ENCODE data around the gene PDZRN4.

PDZRN4 gene

DNA sequence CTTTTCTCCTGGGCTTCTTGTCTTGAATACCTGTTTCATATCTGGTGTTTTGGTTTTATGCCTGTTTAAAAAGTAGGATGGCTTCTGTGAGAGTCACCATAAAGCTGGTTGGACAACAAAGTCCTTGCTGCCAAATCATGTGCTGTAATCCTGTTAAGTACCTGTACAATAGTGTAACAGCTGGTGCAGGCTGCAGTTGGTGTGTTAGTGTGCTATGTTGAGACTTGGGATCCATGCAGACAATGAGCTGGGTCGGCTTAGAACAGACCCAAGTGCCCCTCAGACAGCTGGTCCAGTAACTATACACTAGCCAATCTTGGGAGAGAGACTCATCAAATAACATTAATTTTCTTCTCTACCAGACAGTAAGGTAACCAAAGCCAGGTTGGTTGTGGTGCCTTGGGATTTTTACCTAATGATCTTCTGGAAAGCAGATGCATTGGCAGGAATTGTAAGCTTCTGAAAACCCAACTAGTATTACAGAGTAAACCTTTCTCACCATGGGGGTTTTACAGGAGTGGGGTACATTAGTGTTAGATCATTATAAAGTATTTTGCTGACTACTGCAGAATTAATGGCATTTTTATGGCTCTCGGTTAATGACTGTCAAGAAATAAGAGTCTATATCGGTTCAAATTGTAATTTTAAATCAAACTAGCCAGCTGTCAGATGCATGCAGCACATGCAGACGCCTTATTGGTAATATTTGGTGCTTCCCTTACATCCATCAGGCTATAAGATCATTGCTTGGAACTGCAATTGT is 231.2 kb downstream of the PDZRN4 start:
- H3K27me3 Mint-ChIP-seq = peaks cover 2% of the 10 kb centered on the region

DNA sequence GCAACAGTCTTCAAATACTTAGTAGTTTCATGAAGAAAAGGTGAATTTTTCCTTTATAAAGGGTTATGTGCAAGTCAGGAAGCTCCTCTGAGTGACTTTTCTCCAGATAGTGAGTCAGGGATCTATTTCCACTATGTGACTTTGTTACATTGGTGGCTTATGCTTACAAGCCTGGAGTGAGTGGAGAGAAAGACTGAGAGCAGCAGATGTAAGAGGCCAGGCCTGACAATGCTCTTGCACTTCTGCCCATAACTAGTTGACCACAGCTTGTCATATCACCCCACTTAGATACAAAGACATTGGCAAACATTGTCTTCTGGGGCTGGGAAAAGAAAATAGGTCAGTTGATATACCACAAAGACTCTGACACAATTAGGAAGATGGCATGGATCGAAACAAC is 236.5 kb downstream of the PDZRN4 start:
- no peaks in the 10 kb centered on the region for H3K36me3 Mint-ChIP-seq
- H3K27ac Mint-ChIP-seq = no peak overlapping the region
- no peak overlapping the region for H3K4me3 Mint-ChIP-seq
- no peaks in the 10 kb centered on the region for H3K4me1 Mint-ChIP-seq (ENCODE audit: low read depth)
- H3K27me3 Mint-ChIP-seq = peaks cover 2% of the 10 kb centered on the region
- no peaks in the 10 kb centered on the region for H3K9me3 Mint-ChIP-seq (ENCODE audit: low read depth)

More for the DNA sequence above, 231.2 kb downstream of the PDZRN4 start:
- Mint-ChIP-seq H3K27ac (no peak overlapping the region), H3K9me3 (ENCODE audit: low read depth) (no peaks in the 10 kb centered on the region), H3K36me3 (no peaks in the 10 kb centered on the region), H3K4me3 (no peak overlapping the region), H3K4me1 (ENCODE audit: low read depth) (no peaks in the 10 kb centered on the region)

DNA sequence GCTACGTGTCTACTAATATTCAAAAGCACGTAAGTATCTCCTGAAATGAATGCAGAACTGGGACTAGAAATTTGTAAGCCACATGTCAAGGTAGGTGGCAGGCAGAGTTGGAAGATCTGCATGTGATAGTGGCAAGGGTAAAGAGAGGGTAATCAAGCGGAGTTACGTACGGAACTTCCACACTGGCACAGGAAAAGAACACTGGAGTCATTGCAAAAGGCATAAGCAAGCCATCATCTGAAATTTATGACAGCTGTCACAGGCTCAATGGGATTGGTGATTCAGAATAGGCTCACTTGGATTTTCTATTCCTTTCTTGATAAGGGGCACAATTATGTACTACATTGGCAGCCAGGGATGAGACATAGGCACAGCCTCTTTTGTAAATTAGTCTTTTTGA is 245.3 kb downstream of the PDZRN4 start:
- H3K9me3 Mint-ChIP-seq (ENCODE audit: low read depth) = no peaks in the 10 kb centered on the region
- no peaks in the 10 kb centered on the region for H3K36me3 Mint-ChIP-seq
- H3K27ac Mint-ChIP-seq = no peak overlapping the region
- no peak overlapping the region for H3K4me3 Mint-ChIP-seq
- peaks cover 3% of the 10 kb centered on the region for H3K27me3 Mint-ChIP-seq
- H3K4me1 Mint-ChIP-seq (ENCODE audit: low read depth) = no peaks in the 10 kb centered on the region

DNA sequence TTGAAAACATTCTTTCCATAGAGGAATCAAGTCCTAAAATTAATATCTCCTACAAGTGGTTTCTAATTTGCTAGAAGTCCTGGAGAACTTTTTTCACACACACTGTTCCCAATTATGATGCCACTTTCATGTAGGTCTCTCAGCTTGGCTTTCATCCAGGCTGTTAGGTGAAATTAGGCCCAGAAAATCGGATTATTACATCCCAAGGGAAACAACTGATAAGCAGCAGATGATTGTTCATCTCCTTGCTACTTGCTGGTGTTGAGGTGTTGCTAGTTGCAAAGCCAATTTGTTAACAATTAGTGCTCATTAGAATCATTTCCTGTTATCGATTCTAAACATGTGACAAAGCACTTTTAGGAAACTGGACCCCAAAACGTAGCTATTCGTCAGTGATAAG is 248.0 kb downstream of the PDZRN4 start:
- Mint-ChIP-seq H3K4me1 (ENCODE audit: low read depth) (no peaks in the 10 kb centered on the region), H3K9me3 (ENCODE audit: low read depth) (no peaks in the 10 kb centered on the region), H3K27ac (no peak overlapping the region), H3K27me3 (peaks cover 2% of the 10 kb centered on the region), H3K4me3 (no peak overlapping the region), H3K36me3 (no peaks in the 10 kb centered on the region)

DNA sequence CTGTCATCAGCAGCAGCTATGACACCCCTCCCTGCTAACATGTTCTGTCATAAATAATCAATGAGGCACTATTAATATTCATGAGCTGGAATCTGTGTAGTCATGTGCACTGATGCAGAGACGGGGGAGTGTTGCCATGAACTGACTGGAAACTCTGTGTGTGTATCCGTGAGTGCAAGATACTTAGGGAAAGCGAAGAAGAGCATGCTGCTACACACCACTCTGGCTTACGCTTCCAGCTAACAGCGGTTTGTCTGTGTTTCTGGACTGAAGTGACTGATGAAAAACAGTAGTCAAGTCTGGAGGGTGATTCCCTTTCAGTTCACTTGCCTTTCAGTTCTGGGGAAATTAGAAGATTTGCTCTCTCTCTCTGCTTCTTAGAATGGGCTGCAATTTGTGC is 249.4 kb downstream of the PDZRN4 start:
- H3K9me3 Mint-ChIP-seq (ENCODE audit: low read depth) = no peaks in the 10 kb centered on the region
- no peak overlapping the region for H3K27ac Mint-ChIP-seq
- peaks cover under 1% of the 10 kb centered on the region for H3K27me3 Mint-ChIP-seq
- H3K36me3 Mint-ChIP-seq = no peaks in the 10 kb centered on the region
- H3K4me3 Mint-ChIP-seq = no peak overlapping the region
- no peaks in the 10 kb centered on the region for H3K4me1 Mint-ChIP-seq (ENCODE audit: low read depth)

DNA sequence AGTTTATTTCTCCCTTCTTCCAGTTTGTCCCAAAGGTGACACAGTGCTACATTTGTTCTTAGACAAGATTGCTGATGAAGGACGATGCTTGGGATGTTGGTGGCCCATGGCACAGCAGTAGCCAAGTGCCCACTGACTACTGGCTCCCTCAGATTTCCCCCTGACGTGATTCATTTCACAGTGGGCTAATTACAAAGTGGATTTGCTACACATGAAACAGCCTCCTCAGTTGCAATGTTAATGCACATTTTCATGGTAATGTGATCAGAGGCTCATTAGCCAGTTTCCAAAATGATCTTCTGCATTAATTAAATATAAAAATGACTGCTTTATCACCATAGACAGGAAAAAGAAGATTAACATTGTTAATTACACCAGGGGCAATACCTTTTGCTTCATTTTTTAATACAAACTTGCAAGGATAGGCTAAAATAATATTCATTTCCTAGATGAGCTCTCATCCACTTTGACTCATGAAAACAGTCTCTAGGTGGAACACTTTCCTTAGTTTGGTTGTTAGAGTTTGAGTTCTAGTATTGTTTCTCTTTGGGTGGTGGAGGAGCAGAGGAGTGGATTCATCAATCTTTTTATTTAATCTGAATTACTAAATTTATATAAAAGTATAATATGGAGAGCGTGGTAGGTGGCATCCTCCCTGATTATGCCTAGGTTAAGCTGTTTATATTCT is 250.9 kb downstream of the PDZRN4 start:
- no peak overlapping the region for H3K27ac Mint-ChIP-seq
- H3K4me3 Mint-ChIP-seq = no peak overlapping the region
- H3K4me1 Mint-ChIP-seq (ENCODE audit: low read depth) = no peaks in the 10 kb centered on the region
- no peaks in the 10 kb centered on the region for H3K9me3 Mint-ChIP-seq (ENCODE audit: low read depth)
- no peaks in the 10 kb centered on the region for H3K27me3 Mint-ChIP-seq
- H3K36me3 Mint-ChIP-seq = no peaks in the 10 kb centered on the region

DNA sequence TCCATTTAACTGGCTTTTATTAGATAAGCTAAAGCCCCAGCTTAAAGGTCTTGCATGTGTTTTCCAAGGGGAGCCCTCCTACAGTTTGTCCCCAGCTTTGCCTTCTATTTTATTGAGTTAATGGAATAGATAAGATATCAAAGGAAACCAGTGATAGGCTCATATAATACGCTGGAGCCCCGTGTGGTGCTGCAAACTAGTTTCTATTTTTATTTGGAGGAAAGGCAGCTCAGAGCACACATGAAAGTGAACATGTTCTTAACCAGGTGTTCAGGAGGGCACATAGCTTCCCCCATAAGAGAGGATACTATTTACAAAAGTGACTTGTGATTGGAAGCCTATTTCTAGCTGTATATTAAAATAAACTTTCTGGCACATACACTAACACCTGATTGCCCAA is 251.7 kb downstream of the PDZRN4 start:
- Mint-ChIP-seq H3K9me3 (ENCODE audit: low read depth) (no peaks in the 10 kb centered on the region), H3K36me3 (no peaks in the 10 kb centered on the region), H3K27ac (no peak overlapping the region), H3K4me1 (ENCODE audit: low read depth) (no peaks in the 10 kb centered on the region), H3K4me3 (no peak overlapping the region), H3K27me3 (no peaks in the 10 kb centered on the region)

DNA sequence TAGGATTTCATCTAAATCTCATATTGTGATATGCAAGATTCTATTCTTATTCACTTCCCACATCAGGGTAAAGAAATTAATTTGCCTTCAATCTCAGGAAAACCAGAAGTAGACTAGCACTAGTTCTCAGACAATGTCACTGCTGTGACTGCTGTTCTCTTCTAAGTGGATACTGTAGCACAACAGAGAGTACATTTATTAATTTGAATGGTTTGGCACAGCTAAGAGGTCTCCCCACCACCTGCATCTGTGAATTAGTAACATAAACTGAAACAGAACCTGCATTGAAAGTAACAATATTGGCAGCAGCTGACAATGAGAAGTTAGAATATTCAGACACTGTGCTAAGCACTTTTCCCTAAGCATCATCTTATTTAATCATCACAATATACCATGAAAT is 253.1 kb downstream of the PDZRN4 start:
- no peak overlapping the region for H3K27ac Mint-ChIP-seq
- H3K4me3 Mint-ChIP-seq = no peak overlapping the region
- no peaks in the 10 kb centered on the region for H3K4me1 Mint-ChIP-seq (ENCODE audit: low read depth)
- no peaks in the 10 kb centered on the region for H3K27me3 Mint-ChIP-seq
- H3K9me3 Mint-ChIP-seq (ENCODE audit: low read depth) = no peaks in the 10 kb centered on the region
- H3K36me3 Mint-ChIP-seq = no peaks in the 10 kb centered on the region

DNA sequence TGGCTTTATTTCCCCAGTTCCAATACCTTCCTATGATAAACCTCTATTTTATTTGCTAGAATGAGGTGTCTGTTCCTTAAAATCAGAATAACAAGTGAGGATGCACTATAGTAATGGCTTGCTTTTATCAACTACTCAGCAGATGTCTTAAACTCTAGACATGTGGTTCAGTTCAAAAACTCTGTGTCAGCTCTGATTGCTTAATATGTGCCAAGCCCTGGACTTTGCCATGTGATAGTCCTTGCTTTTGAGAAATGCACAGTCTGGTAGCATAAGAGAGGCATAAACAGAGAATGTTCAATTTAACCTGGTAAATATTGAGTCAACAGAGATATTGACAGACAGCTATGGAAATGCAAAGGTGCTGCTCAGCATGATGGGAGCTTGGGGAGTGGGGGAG is 254.8 kb downstream of the PDZRN4 start:
- Mint-ChIP-seq H3K4me3 (no peak overlapping the region), H3K27me3 (no peaks in the 10 kb centered on the region), H3K27ac (no peak overlapping the region), H3K9me3 (ENCODE audit: low read depth) (no peaks in the 10 kb centered on the region), H3K36me3 (no peaks in the 10 kb centered on the region), H3K4me1 (ENCODE audit: low read depth) (no peaks in the 10 kb centered on the region)

DNA sequence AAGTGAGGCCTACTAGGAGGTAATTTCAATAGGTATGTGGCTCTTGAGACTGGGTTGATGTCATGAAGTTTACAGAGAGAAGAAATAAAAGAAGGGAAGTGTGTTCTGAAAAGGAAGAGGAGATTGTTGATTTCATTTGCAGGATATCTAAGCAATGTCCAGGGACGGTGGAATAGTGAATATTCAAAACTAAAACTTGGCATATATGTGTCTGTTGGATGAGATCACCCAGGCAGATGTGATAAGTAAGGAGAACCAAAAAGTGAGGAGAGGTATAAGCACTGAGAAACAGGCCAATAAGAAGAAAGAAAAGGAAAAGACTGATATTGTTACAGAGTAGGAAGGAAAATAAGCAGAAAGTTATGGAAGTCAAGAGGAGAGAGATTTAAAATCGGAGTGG is 255.6 kb downstream of the PDZRN4 start:
- H3K27ac Mint-ChIP-seq = no peak overlapping the region
- no peaks in the 10 kb centered on the region for H3K9me3 Mint-ChIP-seq (ENCODE audit: low read depth)
- no peaks in the 10 kb centered on the region for H3K36me3 Mint-ChIP-seq
- H3K4me1 Mint-ChIP-seq (ENCODE audit: low read depth) = no peaks in the 10 kb centered on the region
- H3K4me3 Mint-ChIP-seq = no peak overlapping the region
- no peaks in the 10 kb centered on the region for H3K27me3 Mint-ChIP-seq

DNA sequence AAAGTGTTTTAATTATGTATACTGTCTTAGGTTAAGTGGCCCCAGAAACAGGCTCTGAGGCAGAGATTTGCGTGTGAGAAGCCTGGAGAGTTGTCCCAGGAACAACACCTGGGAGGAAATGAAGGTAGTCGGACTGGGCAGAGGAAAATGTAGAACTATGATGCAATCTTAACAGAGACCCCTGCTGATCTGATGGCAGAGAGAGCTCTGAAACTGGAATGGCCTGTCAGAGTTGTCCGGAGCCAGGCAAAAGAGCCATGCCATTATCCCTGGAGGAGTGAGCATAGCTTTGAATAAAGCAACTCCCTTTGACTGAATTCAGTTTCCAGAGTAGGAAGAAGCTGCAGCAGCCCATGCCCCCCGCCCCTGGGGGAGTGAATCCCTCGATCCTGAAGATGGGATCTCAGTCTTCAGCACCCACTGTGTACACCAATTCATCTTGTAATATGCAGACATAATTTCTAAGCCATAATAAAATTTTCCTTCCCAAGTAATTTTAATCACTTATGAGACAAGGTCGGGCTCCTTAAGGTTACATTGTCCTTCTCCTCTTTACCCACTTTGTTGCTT is 264.8 kb downstream of the PDZRN4 start:
- Mint-ChIP-seq H3K4me3 (no peak overlapping the region), H3K9me3 (ENCODE audit: low read depth) (no peaks in the 10 kb centered on the region), H3K36me3 (no peaks in the 10 kb centered on the region), H3K27me3 (no peaks in the 10 kb centered on the region), H3K4me1 (ENCODE audit: low read depth) (no peaks in the 10 kb centered on the region), H3K27ac (no peak overlapping the region)

DNA sequence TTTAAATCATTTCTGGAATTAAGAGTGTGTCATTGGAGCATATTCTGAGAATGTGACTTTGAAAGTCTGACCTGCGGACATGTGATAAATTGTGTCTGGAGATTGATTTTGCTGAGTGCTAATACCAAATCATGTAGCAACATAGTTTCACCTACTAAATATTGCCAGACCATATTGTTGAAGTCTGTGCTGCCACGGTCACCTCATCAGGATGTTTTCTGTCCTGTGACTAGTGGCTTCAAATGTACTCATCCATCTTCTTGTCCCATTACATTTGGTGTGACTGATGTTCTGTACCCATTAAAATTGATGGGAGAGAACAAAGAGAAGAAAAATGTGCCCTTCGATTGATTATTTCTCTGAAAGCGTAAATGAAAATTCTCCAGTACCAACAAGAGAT is 265.3 kb downstream of the PDZRN4 start:
- no peak overlapping the region for H3K4me3 Mint-ChIP-seq
- H3K36me3 Mint-ChIP-seq = no peaks in the 10 kb centered on the region
- H3K9me3 Mint-ChIP-seq (ENCODE audit: low read depth) = no peaks in the 10 kb centered on the region
- no peaks in the 10 kb centered on the region for H3K27me3 Mint-ChIP-seq
- H3K27ac Mint-ChIP-seq = no peak overlapping the region
- H3K4me1 Mint-ChIP-seq (ENCODE audit: low read depth) = no peaks in the 10 kb centered on the region

DNA sequence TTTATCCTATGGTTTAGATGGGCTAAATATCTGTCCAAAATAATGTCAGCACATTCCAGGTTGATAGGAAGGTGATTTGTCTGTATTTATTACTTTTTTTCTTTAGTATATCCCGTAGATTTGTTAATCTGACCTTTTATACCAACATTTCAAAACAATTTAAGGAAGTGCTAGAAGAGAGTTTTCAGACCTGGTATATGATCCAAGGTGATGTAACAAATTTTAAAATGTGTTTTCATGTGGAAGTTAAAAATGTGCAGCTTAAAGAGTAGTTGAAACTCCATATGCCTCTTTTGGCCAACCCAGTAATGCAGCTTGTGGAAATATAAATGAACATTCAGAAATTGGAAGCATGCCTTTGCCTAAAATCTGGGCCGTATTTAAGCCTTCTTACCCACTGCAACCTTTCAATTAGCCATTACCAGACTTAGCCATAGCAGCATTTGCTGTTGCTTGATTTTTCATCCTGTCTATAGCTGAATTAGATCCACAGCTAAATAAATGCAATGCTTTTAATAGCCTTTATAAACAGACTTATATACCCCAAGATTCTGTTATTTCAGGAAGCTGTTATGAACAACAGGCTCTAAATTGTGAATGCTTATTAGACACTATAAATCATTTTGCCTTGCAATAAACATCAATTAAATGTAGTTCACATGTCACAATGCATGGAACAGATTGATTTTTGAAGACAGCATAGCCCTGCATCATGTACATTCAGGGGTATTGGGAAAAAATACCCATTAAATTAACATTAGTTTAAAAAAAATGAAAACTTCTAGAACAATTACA is 271.2 kb downstream of the PDZRN4 start:
- Mint-ChIP-seq H3K9me3 (ENCODE audit: low read depth) (no peaks in the 10 kb centered on the region), H3K4me1 (ENCODE audit: low read depth) (no peaks in the 10 kb centered on the region), H3K36me3 (no peaks in the 10 kb centered on the region), H3K27me3 (no peaks in the 10 kb centered on the region), H3K4me3 (no peak overlapping the region), H3K27ac (no peak overlapping the region)

DNA sequence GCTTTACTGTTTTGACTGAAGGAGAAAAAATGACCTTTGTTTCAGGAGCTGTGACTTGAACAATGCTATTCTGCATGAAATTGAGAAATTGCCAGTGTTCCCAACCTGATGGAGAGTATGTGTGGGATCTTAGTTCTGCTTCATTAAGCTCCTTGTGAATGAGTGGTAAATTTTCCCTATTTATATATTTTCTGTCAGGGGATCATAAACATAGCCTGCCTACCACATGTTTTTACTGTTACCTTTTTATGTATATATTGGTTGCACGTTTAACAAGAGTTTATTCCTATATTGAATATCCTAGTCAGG is 271.7 kb downstream of the PDZRN4 start:
- Mint-ChIP-seq H3K9me3 (ENCODE audit: low read depth) (no peaks in the 10 kb centered on the region), H3K27me3 (no peaks in the 10 kb centered on the region), H3K4me3 (no peak overlapping the region), H3K36me3 (no peaks in the 10 kb centered on the region), H3K4me1 (ENCODE audit: low read depth) (no peaks in the 10 kb centered on the region), H3K27ac (no peak overlapping the region)

DNA sequence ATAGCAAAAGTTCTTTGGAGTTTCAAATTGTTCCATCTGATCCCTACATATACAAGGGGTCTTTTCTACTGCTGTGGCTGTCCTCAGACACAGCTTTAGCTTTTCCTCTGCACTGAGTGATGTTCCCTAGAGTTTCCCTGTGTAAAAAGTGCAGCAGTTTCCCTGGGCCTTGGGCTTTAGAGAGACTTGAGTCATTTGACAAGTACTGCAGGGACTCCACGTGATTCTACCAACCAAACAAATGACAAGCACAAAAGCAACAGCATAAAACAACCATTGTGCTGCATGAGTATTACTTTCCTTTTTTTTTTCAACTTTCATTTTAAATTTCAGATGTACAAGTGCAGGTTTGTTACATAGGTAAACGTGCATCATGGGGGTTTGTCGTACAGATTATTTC is 272.8 kb downstream of the PDZRN4 start:
- Mint-ChIP-seq H3K4me3 (no peak overlapping the region), H3K4me1 (ENCODE audit: low read depth) (no peaks in the 10 kb centered on the region), H3K27me3 (no peaks in the 10 kb centered on the region), H3K36me3 (no peaks in the 10 kb centered on the region), H3K27ac (no peak overlapping the region), H3K9me3 (ENCODE audit: low read depth) (no peaks in the 10 kb centered on the region)
